Caco-2 (cell line): ENCODE data around the gene DDOST. TPM values are rescaled to one million over a fixed set of nuclear protein-coding genes. Genes with fewer than 3 reads are reported as not detected.

ENCODE experiments used
- BruUV-seq: library from RNA; stranded (reverse); fragments of 400-500 nt; replicated peaks from 2 replicates; lab custom pipeline; 2021; lab: Mats Ljungman, UMichigan
- CTCF ChIA-PET: fragments of 300-600 bp; sonication (Branson Sonifier 250); formaldehyde crosslinking; loops from one replicate; lab custom pipeline; 2022; ENCODE audit warnings: antibody characterized with exemption; lab: Charles Lee
- POLR2A ChIA-PET: fragments of 300-600 bp; sonication (Branson Sonifier 250); formaldehyde crosslinking; loops from one replicate; lab custom pipeline; 2022; ENCODE audit warnings: antibody characterized with exemption; lab: Charles Lee
- DNase-seq, 2 experiments: peaks; one replicate each; pipeline versions ENCODE4 v3.0.0 to v3.0.0-alpha.2; 2020 to 2022
- H3K27me3 ChIP-seq: replicated peaks from 2 replicates; pipeline ENCODE4 v1.6.0; 2011; ENCODE audit warnings: low read length; ENCODE audit not compliant: control insufficient read depth, insufficient read depth
- H3K36me3 ChIP-seq: 2 replicates; pipeline ENCODE4 v1.5.1; 2011; ENCODE audit warnings: low read length; ENCODE audit not compliant: control insufficient read depth, insufficient read depth
- H3K4me1 ChIP-seq: fragments of 250-450 bp; sonication (Bioruptor Pico); 2 replicates; pipeline ENCODE4 v1.5.1; 2020; ENCODE audit warnings: mild to moderate bottlenecking
- H3K4me3 ChIP-seq: 2 replicates; pipeline ENCODE4 v1.5.1; 2011; ENCODE audit warnings: low read depth, mild to moderate bottlenecking, control low read depth, low read length
- H3K9me3 ChIP-seq: fragments of 250-450 bp; sonication (Bioruptor Pico); 2 replicates; pipeline ENCODE4 v1.5.1; 2020; ENCODE audit warnings: mild to moderate bottlenecking, moderate library complexity
- H3K27ac Mint-ChIP-seq: one replicate; pipeline ENCODE4 v1.8.0; 2022; ENCODE audit warnings: mixed read lengths; ENCODE audit not compliant: unreplicated experiment
- H3K27me3 Mint-ChIP-seq: one replicate; pipeline ENCODE4 v1.8.0; 2022; ENCODE audit warnings: mixed read lengths; ENCODE audit not compliant: insufficient read depth, unreplicated experiment
- H3K36me3 Mint-ChIP-seq: one replicate; pipeline ENCODE4 v1.8.0; 2022; ENCODE audit warnings: mild to moderate bottlenecking, mixed read lengths; ENCODE audit not compliant: insufficient read depth, unreplicated experiment
- H3K4me1 Mint-ChIP-seq: one replicate; pipeline ENCODE4 v1.8.0; 2022; ENCODE audit warnings: low read depth, mixed read lengths; ENCODE audit not compliant: unreplicated experiment
- H3K4me3 Mint-ChIP-seq: one replicate; pipeline ENCODE4 v1.8.0; 2022; ENCODE audit warnings: mild to moderate bottlenecking, moderate library complexity, mixed read lengths; ENCODE audit not compliant: unreplicated experiment
- H3K9me3 Mint-ChIP-seq: one replicate; pipeline ENCODE4 v1.8.0; 2022; ENCODE audit warnings: mixed read lengths; ENCODE audit not compliant: unreplicated experiment
- CTCF ChIP-seq, 2 experiments: fragments of 200-600 bp in 1 of 2; IDR thresholded peaks; 1 replicate in 1 of 2; 2 replicates in 1 of 2; pipeline versions ENCODE4 v1.5.1 to v1.8.0; 2011 to 2022; ENCODE audit warnings: antibody characterized with exemption in 1 of 2, control low read depth in 1 of 2, inconsistent platforms in 1 of 2, low read depth in 1 of 2, low read length in 1 of 2, mild to moderate bottlenecking in 1 of 2, moderate library complexity in 1 of 2; ENCODE audit not compliant: insufficient read depth in 1 of 2, severe bottlenecking in 1 of 2, unreplicated experiment in 1 of 2
- intact Hi-C: fragments of 100-400 bp; cut with micrococcal nuclease; formaldehyde crosslinking; loops from one replicate; pipeline ENCODE4 v1.10.0; 2022; ENCODE audit not compliant: unreplicated experiment
- total RNA-seq: library from RNA; stranded (reverse); gene quantifications from 2 replicates; pipeline ENCODE4 v1.2.3, GENCODE V29; 2022

The DDOST gene
- total RNA-seq, 1 experiment from 2014 or later = 339 TPM

DNA sequence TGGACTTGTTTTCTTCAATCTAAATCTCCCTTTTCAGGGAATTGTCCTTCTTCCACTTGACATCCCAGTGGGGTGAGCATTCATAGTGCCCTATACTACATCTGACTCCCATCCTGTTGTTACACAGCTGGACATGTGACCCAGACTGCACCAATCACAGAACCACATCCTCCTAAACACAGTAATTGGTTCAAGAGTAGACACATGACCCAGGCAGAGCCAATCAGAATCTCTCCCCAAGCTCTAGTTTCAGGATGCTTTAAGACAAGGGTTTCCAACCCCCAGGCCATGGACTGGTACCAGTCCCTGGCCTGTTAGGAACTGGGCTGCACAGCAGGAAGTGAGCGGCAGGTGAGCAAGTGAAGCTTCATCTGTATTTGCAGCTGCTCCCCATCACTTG is 5.6 kb upstream of the DDOST start:
- intact Hi-C loops = no loop called here
- H3K9me3 Mint-ChIP-seq = no peaks in the 10 kb centered on the region
- H3K4me1 ChIP-seq = no peaks in the 10 kb centered on the region
- BruUV-seq = no TSS peak
- no peaks in the 10 kb centered on the region for H3K36me3 ChIP-seq
- no peak overlapping the region for H3K4me3 ChIP-seq
- no peak for DNase-seq
- no peaks in the 10 kb centered on the region for H3K27me3 ChIP-seq
- no peak overlapping the region for H3K27ac Mint-ChIP-seq
- no peaks in the 10 kb centered on the region for H3K27me3 Mint-ChIP-seq
- H3K4me3 Mint-ChIP-seq = no peak overlapping the region
- H3K9me3 ChIP-seq = no peaks in the 10 kb centered on the region
- H3K36me3 Mint-ChIP-seq = no peaks in the 10 kb centered on the region
- CTCF ChIA-PET = no interaction called here
- no peak for TF ChIP-seq CTCF (IDR thresholded peaks at IDR 0.05; ENCODE audit: insufficient read depth in 1 of 2, low read depth in 1 of 2, low read length in 1 of 2, severe bottlenecking in 1 of 2, unreplicated experiment in 1 of 2)
- H3K4me1 Mint-ChIP-seq = peaks cover 7% of the 10 kb centered on the region
- POLR2A ChIA-PET = no interaction called here

- H3K36me3 Mint-ChIP-seq = peaks cover 4% of the 10 kb centered on the region
- H3K27ac Mint-ChIP-seq = no peak overlapping the region
- intact Hi-C loops = no loop called here
- no TSS peak for BruUV-seq
- CTCF ChIA-PET = no interaction called here
- H3K27me3 ChIP-seq = no peaks in the 10 kb centered on the region
- no peaks in the 10 kb centered on the region for H3K4me1 ChIP-seq
- no peak overlapping the region for H3K4me3 Mint-ChIP-seq
- no peaks in the 10 kb centered on the region for H3K9me3 Mint-ChIP-seq
- no peak for DNase-seq
- H3K27me3 Mint-ChIP-seq = no peaks in the 10 kb centered on the region
- H3K9me3 ChIP-seq = no peaks in the 10 kb centered on the region
- POLR2A ChIA-PET = no interaction called here
- no peak for TF ChIP-seq CTCF (IDR thresholded peaks at IDR 0.05; ENCODE audit: insufficient read depth in 1 of 2, low read depth in 1 of 2, low read length in 1 of 2, severe bottlenecking in 1 of 2, unreplicated experiment in 1 of 2)
- no peaks in the 10 kb centered on the region for H3K36me3 ChIP-seq
- peaks cover 7% of the 10 kb centered on the region for H3K4me1 Mint-ChIP-seq
- no peak overlapping the region for H3K4me3 ChIP-seq
These were observed 5.0 kb upstream of the DDOST start for GRCh38 chr1:20666146-20666545.

GRCh38 chr1:20665726-20666125 is 4.6 kb upstream of the DDOST start:
- no peaks in the 10 kb centered on the region for H3K9me3 Mint-ChIP-seq

More at GRCh38 chr1:20665726-20666125, 4.6 kb upstream of the DDOST start:
- POLR2A ChIA-PET = no interaction called here
- CTCF ChIA-PET = no interaction called here
- Mint-ChIP-seq H3K4me1 (peaks cover 7% of the 10 kb centered on the region), H3K27me3 (no peaks in the 10 kb centered on the region), H3K4me3 (no peak overlapping the region), H3K27ac (no peak overlapping the region), H3K36me3 (peaks cover 8% of the 10 kb centered on the region)
- no peaks in the 10 kb centered on the region for H3K27me3 ChIP-seq
- no peaks in the 10 kb centered on the region for H3K4me1 ChIP-seq
- DNase-seq = no peak
- no TSS peak for BruUV-seq
- no peak overlapping the region for H3K4me3 ChIP-seq
- intact Hi-C loops = no loop called here
- H3K36me3 ChIP-seq = no peaks in the 10 kb centered on the region
- H3K9me3 ChIP-seq = no peaks in the 10 kb centered on the region
- no peak for TF ChIP-seq CTCF (IDR thresholded peaks at IDR 0.05; ENCODE audit: insufficient read depth in 1 of 2, low read depth in 1 of 2, low read length in 1 of 2, severe bottlenecking in 1 of 2, unreplicated experiment in 1 of 2)
